HAP-1 (cell line): ENCODE measurements around the gene ASRGL1.
"Not testable (repeated sequence)": the region's sequence is repeated elsewhere in the genome, so short reads cannot be mapped to it uniquely, and the experiment has no call there.

Source experiments
- DNase-seq, 2 experiments: peaks; one replicate each; pipeline ENCODE4 v3.0.0-alpha.2; 2016 to 2020; ENCODE audit warnings: low spot score in 2 of 2
- H3K27me3 ChIP-seq: fragments of 250-450 bp; sonication (Bioruptor Pico); 2 replicates; pipeline ENCODE4 v1.5.1; 2020; ENCODE audit warnings: low read depth, mild to moderate bottlenecking, moderate library complexity
- H3K36me3 ChIP-seq: fragments of 250-450 bp; sonication (Bioruptor Pico); replicated peaks from 2 replicates; pipeline ENCODE4 v1.5.1; 2020; ENCODE audit warnings: mild to moderate bottlenecking
- H3K4me1 ChIP-seq: fragments of 250-450 bp; sonication (Bioruptor Pico); 2 replicates; pipeline ENCODE4 v1.5.1; 2020; ENCODE audit warnings: mild to moderate bottlenecking
- H3K4me3 ChIP-seq: fragments of 250-450 bp; sonication (Bioruptor Pico); 2 replicates; pipeline ENCODE4 v1.5.1; 2020; ENCODE audit warnings: mild to moderate bottlenecking, moderate library complexity
- H3K9me3 ChIP-seq: fragments of 250-450 bp; sonication (Bioruptor Pico); 2 replicates; pipeline ENCODE4 v1.5.1; 2020; ENCODE audit warnings: mild to moderate bottlenecking, moderate library complexity
- in situ Hi-C: fragments of 300-500 bp; cut with MboI; formaldehyde crosslinking; loops from 3 replicates; pipeline ENCODE4 v1.14.3; 2020; ENCODE audit warnings: low sequenced_read_pairs, inconsistent platforms, mixed read lengths

ASRGL1 gene

GRCh38 chr11:62368861-62369477 is 31.7 kb downstream of the ASRGL1 start:
- DNase-seq, H3K4me1 ChIP-seq, H3K9me3 ChIP-seq, H3K36me3 ChIP-seq, in situ Hi-C loops, H3K4me3 ChIP-seq, H3K27me3 ChIP-seq: not testable (repeated sequence)

DNA sequence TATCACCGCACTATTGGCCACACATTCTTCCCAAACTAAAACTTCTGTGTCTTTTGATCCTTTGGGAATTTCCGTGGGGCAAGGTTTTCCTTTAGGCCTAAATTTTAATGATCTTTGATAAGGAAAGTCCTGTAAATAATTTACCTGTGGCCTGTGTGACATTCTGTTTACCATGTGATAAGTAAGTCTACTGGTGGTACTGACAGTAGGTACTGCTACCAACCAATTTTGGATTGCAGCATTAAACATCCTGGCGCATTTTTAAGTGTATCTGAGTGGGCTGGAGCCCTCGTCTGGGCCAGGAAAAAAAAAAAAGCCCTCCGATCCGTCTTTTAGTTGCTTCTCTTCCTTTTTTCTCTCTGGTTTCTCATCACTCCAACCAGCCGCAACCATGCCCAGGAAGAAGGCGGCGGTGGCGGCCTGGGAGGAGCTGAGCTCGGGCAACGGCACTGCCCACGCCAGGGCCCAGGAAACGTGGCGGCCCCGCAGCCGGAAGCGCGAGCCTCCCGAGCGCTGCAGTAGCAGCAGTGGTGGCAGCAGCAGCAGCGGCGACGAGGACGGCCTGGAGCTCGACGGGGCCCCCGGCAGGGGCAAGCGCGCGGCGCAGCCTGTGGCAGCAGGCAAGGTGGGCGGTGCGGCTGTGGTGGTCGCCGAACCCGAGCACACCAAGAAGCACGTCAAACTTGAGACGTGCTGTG is 33.6 kb downstream of the ASRGL1 start:
- in situ Hi-C loops: loop anchor here (10.0 kb wide), 1 partner anchor 126 kb away; the partner anchor contains the start of gene SCGB1D2
- no peaks in the 10 kb centered on the region for H3K9me3 ChIP-seq
- no peak for DNase-seq

GRCh38 chr11:62372871-62373270 is 35.6 kb downstream of the ASRGL1 start:
- H3K27me3 ChIP-seq: no peaks in the 10 kb centered on the region
- DNase-seq: no peak
- no peaks in the 10 kb centered on the region for H3K9me3 ChIP-seq
- H3K36me3 ChIP-seq: no peaks in the 10 kb centered on the region
- in situ Hi-C loops: loop anchor here (10.0 kb wide), 1 partner anchor 128 kb away; the partner anchor contains the start of gene SCGB1D2
- H3K4me3 ChIP-seq: no peak overlapping the region
- no peaks in the 10 kb centered on the region for H3K4me1 ChIP-seq

More for the DNA sequence above, 33.6 kb downstream of the ASRGL1 start:
- no peaks in the 10 kb centered on the region for H3K4me1 ChIP-seq
- no peak overlapping the region for H3K4me3 ChIP-seq
- H3K27me3 ChIP-seq: no peaks in the 10 kb centered on the region
- H3K36me3 ChIP-seq: no peaks in the 10 kb centered on the region

DNA sequence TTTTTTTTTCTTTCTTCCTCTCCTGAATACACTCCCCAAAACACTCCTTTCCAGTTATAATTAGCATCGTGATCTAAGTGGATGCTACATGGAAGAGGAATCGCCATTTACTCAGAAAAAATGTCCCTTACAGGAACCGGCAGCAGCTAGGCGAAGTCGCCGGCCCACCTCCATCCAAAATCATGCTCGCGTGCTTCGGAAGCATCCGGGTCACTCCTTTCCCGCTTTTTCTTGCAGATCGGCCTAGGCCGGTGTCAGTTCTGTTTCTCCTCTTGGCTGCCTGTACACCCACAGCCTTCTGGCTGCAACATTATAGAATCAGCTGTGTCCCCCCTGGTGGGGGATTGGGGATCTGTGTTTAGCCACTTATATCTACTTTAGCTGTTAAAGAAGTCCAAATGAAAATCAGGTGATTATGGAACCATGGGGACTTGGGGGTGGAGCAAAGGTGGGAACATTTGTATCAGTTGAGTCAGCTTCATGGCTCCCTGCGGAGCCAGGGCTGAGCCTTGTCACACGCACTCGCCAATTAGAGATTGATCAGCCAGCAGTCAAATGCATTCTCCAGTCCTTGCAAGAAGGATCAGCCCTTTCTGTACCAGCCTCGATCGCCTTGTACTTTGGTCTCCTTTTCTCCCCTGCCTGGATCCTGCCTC is 36.3 kb downstream of the ASRGL1 start:
- DNase-seq: no peak
- H3K27me3 ChIP-seq: no peaks in the 10 kb centered on the region
- peaks cover 4% of the 10 kb centered on the region for H3K4me1 ChIP-seq
- no peaks in the 10 kb centered on the region for H3K36me3 ChIP-seq
- no peak overlapping the region for H3K4me3 ChIP-seq
- no peaks in the 10 kb centered on the region for H3K9me3 ChIP-seq
- in situ Hi-C loops: loop anchor here (10.0 kb wide), 1 partner anchor 129 kb away; the partner anchor contains the start of gene SCGB1D2

- no peaks in the 10 kb centered on the region for H3K9me3 ChIP-seq
- no peaks in the 10 kb centered on the region for H3K36me3 ChIP-seq
- H3K27me3 ChIP-seq: no peaks in the 10 kb centered on the region
- in situ Hi-C loops: loop anchor here (10.0 kb wide), 1 partner anchor 130 kb away; the partner anchor contains the start of gene SCGB1D2
- H3K4me3 ChIP-seq: no peak overlapping the region
- DNase-seq: no peak
- peaks cover 4% of the 10 kb centered on the region for H3K4me1 ChIP-seq
Measured at GRCh38 chr11:62374801-62375200, 37.6 kb downstream of the ASRGL1 start.

DNA sequence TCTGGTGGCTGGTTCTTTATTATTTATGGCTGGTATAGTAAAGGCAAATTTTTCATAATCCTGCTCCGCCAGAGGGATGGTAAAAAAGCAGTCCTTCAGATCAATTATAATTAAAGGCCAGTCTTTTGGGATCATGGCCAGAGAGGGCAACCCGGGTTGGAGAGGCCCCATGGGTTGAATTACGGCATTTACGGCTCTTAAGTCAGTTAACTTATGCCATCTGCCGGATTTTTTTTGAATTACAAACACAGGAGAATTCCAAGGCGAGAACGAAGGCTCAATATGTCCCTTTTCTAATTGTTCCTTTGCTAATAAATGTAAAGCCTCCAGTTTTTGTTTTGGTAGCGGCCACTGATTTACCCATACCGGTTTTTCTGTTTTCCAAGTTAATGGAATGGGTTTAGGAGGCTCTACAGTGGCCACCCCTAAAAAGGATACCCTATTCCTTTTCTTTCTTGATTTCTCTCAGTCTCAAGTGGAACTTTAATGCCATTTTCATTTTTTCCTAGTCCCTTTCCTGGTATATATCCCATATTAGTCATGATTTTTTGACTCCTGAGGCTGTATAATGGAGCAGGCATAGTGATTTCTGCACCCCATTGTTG is 41.3 kb downstream of the ASRGL1 start:
- not testable (repeated sequence) for H3K27me3 ChIP-seq, H3K9me3 ChIP-seq, H3K4me3 ChIP-seq, H3K36me3 ChIP-seq
- peak in 1 of 2 experiments; percentile 54 for DNase-seq
- peaks cover 23% of the 10 kb centered on the region for H3K4me1 ChIP-seq
- in situ Hi-C loops: loop anchor here (10.0 kb wide), 1 partner anchor 134 kb away; the partner anchor contains the start of gene SCGB1D2

DNA sequence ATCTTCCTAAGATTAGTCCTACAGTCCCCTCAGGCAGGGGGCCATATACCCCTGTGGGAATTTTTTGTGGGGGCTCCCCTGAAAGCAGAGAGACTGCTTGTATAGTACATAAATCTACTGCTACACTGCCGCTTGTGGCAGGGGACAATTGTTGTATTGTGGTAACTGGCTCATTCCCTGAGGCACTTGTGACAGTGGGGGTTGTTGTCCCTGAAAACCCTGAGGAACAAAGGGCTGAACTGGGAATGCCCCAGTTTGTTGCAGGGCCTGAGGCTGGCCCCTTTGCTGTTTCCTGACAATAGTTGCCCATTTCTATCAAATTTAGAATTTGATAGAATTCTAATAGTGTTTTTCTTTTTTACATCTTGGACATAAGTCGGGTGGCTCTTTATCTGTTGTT is 42.3 kb downstream of the ASRGL1 start:
- H3K9me3 ChIP-seq, H3K36me3 ChIP-seq, H3K27me3 ChIP-seq, DNase-seq, H3K4me3 ChIP-seq: not testable (repeated sequence)
- H3K4me1 ChIP-seq: peaks cover 23% of the 10 kb centered on the region
- in situ Hi-C loops: loop anchor here (10.0 kb wide), 1 partner anchor 135 kb away; the partner anchor contains the start of gene SCGB1D2

DNA sequence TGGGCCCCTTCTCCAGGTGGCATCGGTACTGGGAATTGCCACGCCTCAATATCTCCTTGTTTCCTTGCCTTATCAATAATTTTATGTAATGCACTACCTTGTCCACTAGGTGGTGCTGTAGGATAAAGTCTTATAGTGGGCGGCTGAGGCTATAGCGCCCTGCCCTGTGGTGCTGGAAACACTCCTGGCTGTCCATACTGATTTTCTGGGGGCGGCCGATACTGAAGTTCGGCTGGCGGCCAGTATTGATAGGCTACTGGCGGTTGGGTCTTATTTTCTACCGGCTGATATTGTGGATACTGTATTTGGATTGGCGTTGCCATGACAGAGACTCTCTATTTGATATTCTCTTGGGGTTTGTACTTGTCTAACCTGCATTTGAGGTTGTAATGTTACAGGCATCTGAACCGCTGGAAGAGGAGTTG is 43.6 kb downstream of the ASRGL1 start:
- in situ Hi-C loops, H3K36me3 ChIP-seq, H3K4me3 ChIP-seq, H3K9me3 ChIP-seq, H3K27me3 ChIP-seq: not testable (repeated sequence)
- H3K4me1 ChIP-seq: peaks cover 23% of the 10 kb centered on the region
- peak; percentile 70 to 71 for DNase-seq

DNA sequence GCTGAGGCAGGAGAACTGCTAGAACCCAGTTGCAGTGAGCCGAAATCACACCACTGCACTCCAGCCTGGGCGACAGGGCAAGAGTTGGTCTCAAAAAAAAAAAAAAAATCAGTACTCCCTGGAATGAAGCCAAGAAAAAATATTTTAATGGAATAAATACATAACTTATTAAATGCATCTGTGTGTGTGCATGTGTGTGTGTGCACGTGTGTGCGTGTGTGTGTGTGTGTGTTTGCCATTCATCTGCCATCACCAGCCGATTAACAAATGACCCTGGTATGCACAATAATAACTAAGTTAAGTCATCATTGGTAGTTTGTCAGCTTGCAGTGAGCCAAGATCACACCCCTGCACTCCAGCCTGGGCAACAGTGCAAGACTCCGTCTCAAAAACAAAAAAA is 46.6 kb downstream of the ASRGL1 start:
- no peaks in the 10 kb centered on the region for H3K9me3 ChIP-seq
- in situ Hi-C loops: no loop called here
- no peaks in the 10 kb centered on the region for H3K36me3 ChIP-seq
- DNase-seq: no peak
- peaks cover 20% of the 10 kb centered on the region for H3K4me1 ChIP-seq
- H3K27me3 ChIP-seq: no peaks in the 10 kb centered on the region
- no peak overlapping the region for H3K4me3 ChIP-seq

DNA sequence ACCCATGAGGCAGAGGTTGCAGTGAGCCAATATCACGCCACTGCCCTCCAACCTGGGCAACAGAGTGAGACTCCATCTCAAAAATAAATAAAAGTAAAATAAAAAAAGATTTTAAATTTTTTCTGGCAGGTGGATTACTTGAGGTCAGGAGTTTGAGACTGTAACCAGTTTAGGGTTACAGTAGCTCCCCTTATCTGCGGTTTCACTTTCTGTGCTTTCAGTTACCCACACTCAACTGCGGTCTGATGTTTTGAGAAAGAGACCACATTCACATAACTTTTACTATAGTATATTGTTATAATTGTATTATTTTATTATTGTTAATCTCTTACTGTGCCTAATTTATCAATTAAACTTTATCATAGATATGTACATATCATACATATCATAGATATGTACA is 48.8 kb downstream of the ASRGL1 start:
- H3K36me3 ChIP-seq, in situ Hi-C loops, H3K27me3 ChIP-seq, H3K4me3 ChIP-seq, H3K9me3 ChIP-seq, DNase-seq: not testable (repeated sequence)
- peaks cover 15% of the 10 kb centered on the region for H3K4me1 ChIP-seq

- Histone ChIP-seq H3K4me1 (peaks cover 5% of the 10 kb centered on the region), H3K27me3 (no peaks in the 10 kb centered on the region), H3K4me3 (no peak overlapping the region), H3K36me3 (peaks cover 4% of the 10 kb centered on the region), H3K9me3 (no peaks in the 10 kb centered on the region)
- in situ Hi-C loops: no loop called here
- no peak for DNase-seq
Measured at GRCh38 chr11:62387381-62387780, 50.1 kb downstream of the ASRGL1 start.

DNA sequence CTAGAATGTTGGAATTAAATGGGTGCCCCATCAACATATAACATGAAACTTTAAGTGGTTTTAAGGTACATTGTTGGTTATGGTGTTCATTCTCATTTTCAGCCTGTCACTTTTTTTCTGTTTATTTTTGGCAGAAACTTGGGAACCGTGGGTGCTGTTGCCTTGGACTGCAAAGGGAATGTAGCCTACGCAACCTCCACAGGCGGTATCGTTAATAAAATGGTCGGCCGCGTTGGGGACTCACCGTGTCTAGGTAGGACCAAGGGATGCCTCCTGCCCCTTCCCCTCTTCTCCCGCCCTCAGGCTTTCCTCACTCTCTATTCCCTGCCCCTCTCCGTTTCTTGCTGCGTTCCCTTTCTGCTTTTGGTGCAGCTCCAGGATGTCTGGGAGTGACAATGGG is 51.8 kb downstream of the ASRGL1 start:
- Histone ChIP-seq H3K9me3 (no peaks in the 10 kb centered on the region), H3K4me3 (no peak overlapping the region), H3K4me1 (no peaks in the 10 kb centered on the region), H3K27me3 (no peaks in the 10 kb centered on the region), H3K36me3 (peaks cover 4% of the 10 kb centered on the region)
- no peak for DNase-seq
- in situ Hi-C loops: no loop called here

GRCh38 chr11:62390237-62390636 is 53.0 kb downstream of the ASRGL1 start:
- Histone ChIP-seq H3K4me1 (no peaks in the 10 kb centered on the region), H3K27me3 (no peaks in the 10 kb centered on the region), H3K4me3 (no peak overlapping the region), H3K36me3 (peaks cover 4% of the 10 kb centered on the region), H3K9me3 (no peaks in the 10 kb centered on the region)
- DNase-seq: no peak
- in situ Hi-C loops: loop anchor here (10.0 kb wide), 1 partner anchor 305 kb away; no protein-coding TSS in a partner anchor
